ENCODE data around the gene NLGN1.
"Not testable (repeated sequence)": the region's sequence is repeated elsewhere in the genome, so short reads cannot be mapped to it uniquely, and the experiment has no call there.

The NLGN1 gene

DNA sequence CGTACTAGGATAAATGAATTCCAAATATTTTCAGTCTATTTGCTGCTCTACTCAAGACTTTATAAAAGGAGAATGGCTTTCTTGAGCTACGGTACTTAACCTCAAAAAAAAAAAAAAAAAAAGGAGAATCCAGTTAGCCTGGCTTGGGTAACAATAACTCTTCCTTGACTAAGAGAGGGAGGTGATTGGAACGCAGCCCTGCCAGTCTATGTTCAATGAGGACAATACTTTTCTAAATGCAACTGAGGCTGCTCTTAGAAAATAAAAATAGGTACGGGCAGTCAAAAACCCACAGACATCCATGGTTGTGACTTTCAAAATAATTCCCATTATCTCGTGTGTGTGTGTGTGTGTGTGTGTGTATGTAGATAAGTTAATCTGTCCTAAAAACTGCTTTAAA is 799.9 kb downstream of the NLGN1 start:
- DNase-seq, result no peak

DNA sequence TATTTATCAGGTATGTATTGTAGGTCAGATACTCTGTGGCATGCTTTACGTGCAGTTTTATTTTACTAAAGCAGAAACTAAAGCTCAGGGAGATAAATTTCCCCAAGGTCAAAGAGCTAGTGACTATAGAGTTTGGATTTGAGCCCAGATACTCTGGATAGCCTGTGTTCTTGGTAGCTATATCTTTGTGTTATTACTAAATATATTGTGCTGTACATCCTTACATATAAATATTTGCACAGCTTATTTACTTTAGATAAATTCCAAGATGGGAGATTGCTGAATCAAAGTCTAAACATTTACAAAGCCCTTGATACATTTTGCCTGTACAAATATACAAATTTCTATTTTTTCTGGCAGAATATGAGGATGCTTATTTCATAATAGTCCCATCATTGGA is 800.7 kb downstream of the NLGN1 start:
- no peak for DNase-seq

DNA sequence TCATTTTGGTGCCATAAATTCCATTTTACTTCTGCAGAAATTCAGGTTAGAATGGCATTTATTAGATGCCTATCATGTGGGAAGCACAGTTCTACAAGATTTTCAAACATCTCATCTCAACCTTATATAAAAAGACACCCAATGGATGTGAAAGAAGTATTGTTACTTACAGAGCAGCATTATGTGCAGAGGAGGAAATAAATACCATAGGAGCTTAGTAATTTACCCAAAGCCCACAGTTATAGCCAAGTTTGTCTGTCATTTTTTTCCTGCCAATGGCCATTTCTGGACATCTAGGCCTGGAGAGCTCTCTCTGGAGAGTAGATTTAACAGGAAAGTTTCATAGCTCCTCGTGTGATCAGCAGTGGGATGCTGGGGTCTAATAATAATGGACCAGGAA is 802.2 kb downstream of the NLGN1 start:
- no peak for DNase-seq

DNA sequence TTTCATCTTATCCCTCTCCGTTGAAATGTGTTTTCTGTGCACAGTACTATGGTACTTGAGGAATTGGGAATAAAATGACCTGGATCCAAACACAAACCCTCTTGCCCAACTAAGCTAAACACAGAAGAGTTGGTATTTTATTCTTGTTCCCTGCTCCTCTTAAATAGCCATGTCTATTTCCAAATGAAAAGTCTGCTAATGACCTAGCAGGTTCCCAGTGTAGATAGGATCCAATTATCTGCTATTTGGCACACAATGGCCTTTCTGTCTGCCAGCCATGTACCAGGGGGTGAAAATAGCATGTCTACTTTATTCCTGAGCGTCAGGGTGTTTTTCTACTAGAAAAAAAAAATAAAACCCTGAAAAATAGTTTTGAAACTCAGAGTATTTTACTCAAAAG is 804.6 kb downstream of the NLGN1 start:
- no peak for DNase-seq

DNA sequence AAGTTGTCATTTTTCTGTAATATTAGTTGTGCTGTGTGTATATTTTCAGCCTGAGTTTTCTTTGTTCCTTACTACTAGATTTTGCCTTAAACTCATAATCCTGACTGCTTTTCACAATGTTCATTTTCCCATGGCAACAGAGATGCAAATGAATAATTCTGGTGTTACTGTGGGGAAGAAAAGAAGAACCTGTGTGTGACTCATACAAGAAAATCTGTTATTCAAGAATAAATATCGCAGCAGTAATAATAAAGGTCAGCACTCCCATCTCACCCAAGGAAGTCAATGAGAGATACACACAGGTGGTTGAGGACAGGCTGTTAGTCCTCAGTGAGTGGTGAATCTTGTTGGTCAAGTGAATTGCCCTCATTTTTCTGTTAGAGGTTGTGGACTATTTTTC is 805.0 kb downstream of the NLGN1 start:
- DNase-seq, result no peak

DNA sequence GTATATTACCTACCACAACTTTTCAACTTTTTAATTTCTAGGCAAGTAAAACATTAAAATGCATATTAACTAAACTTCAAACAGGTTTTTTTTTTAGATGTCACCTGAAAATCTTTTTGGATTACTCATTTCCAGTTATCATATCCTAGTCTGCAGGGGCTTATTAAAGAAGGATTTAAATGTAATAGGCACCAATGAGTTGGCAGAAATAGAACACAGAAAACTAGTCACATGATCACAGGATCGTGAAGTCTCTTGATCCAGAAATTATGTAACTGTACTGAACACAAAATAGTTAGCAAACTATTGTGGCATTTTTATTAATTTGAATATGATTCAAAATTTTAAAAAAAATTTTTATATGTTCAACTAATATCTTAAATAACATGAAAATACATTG is 807.2 kb downstream of the NLGN1 start:
- no peak for DNase-seq

DNA sequence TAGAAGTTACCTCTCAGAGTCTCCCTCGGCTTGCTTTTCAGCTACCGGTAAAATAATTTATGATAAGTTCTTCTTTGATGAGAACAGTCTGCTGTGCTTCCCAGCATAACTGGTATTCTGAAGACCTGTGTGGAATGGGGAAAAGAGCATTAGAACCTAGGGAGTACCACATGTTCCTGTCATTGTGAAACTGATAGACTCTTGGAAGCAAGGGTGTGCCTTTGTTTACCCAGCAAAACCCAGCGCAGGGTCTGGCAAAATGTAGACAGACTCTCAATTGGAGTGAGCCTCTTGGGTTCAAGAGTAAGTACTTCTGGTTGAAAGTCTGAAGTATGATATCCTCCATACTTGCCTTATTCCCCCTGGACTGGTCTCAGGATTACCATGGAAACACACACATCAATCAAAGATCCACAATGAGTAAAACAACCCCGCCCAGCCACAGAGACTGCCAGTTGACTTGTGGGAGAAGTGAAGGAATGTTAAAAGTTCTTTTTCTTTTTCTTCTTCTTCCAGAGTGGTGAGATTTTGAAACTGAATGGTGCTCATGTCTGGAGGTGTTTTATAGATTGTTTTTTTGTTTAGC is 809.2 kb downstream of the NLGN1 start:
- no peak for DNase-seq

DNA sequence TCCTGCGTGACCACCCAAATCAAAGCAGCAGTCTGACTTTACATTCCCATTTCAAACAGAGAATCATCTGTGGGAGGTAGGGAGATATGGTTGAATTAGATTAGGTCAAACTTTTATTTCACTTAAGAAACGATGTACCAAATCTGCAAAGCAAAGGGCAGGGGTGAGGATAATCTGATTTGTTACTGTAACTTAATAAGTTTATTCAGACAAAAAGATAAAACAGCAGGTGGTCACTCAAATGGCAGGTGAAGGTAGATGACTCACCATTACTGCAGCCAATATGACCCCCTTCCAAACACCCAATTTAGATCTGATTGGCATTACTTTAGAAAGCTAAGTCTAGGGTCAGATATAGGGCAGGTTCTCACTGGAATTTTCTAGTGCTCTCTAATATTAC is 810.6 kb downstream of the NLGN1 start:
- no peak for DNase-seq

DNA sequence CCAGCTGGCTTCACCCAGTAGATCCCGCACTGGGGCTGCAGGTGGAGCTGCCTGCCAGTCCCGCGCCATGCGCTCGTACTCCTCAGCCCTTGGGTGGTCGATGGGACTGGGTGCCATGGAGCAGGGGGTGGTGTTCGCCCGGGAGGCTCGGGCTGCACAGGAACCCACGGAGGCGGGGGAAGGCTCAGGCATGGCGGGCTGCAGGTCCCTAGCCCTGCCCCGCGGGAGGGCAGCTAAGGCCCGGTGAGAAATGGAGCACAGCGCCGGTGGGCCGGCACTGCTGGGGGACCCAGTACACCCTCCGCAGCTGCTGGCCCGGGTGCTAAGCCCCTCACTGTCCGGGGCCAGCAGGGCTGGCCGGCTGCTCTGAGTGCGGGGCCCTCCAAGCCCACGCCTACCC is 814.4 kb downstream of the NLGN1 start:
- not testable (repeated sequence) for DNase-seq

DNA sequence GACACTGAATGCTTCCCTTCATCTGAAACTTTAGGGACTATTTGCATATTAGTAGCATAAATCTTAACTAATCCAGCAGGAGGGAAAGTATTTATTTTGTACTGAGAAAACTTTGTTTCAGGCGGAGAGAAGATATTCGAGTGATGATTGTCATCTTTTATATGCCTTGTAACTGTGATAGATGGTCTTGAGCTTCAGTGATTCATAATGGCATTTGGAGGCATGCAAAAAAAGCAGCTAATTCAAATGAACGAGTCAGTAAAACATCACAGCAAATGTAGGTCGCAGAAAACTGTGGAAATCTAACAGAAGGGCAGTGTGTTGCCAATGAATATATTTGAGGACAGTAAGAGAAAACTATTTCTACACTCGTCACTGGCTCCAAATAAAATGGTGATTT is 817.9 kb downstream of the NLGN1 start:
- no peak for DNase-seq

DNA sequence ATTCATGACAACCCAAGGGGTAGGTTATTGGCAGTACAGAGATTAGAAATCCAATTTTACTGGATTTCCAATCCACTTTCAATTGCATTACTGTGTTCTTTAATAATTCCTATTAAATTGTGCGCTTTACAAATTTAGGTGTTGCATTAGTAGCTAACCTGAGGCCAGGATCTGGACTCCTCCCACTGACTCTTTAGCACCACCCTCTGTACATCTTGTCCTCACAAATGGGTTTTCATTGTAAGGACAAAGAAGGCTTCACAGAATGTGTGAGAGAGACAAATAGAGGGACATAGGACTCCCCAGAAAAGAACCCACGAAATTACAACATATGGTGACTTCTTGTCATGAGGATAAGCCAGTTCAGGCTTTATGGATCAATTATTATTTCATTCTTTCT is 818.5 kb downstream of the NLGN1 start:
- DNase-seq, result no peak

DNA sequence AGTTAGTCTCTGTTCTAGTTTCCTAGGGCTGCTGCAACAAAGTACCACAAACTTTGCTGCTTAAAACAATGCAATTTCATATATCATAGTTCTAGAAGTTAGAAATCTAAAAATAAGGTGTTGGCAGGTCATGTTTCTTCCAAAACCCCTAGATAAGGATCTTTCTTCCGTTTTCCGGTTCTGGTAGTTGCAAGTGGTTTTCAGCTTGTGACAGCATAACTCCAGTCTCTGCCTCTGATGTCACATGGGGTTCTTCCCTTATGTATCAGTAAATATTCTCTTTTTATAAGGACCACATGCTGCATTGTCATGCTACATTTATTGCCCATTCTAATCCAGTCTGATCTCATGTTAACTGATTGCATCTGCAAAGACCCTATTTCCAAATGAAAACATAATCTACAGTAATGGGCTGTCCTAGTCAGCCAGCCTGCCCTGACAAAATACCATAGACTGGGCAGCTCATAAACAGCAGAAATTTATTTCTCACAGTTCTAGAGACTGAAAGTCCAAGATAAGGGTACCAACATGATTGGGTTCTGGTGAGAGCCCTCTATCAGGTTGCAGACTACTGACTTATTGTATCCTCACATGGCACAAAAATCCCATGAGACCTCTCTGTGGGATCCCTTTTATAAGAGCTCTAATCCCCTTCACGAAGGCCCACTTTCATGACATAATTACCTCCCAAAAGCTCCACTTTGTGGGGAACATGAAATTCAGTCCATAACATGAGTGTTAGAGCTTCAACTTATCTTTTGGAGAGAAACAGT is 819.6 kb downstream of the NLGN1 start:
- DNase-seq, result no peak

DNA sequence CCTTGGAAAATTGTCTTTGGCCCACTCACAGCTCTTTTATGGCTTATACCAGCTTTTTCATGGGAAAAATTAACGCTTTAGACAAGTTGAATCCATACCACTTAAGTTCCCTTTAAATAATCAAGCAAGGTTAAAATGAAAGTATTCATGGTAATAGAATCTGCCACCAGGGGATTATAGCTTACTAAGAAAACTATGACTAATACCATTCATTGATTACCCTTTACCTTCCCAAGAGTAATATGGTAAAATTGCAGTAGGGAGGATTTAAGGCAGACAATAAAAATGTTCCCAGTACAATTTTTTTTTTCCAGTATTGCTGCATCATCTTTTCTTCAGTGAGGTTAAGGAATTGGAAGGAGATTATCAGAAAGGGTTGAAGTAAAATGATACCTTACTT is 820.5 kb downstream of the NLGN1 start:
- no peak for DNase-seq

DNA sequence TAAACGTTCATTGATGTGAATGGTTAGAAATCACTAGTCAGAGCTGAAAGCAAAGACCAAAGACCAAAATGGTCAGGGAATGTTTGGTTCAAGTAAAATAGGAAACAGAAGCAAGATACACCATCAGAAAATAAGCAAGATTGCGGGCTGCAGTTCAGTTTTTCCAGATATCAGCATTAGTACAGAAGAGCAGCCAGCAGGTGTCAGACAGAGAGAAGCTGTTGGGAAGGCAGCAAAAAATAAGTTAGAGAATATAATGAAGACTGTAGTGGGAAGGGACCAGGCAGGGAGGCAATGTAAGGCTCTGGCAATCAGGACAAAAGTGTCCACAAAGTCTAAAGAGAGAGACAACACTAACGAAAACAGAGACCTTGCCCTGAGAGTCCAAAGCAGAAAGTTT is 822.2 kb downstream of the NLGN1 start:
- no peak for DNase-seq

DNA sequence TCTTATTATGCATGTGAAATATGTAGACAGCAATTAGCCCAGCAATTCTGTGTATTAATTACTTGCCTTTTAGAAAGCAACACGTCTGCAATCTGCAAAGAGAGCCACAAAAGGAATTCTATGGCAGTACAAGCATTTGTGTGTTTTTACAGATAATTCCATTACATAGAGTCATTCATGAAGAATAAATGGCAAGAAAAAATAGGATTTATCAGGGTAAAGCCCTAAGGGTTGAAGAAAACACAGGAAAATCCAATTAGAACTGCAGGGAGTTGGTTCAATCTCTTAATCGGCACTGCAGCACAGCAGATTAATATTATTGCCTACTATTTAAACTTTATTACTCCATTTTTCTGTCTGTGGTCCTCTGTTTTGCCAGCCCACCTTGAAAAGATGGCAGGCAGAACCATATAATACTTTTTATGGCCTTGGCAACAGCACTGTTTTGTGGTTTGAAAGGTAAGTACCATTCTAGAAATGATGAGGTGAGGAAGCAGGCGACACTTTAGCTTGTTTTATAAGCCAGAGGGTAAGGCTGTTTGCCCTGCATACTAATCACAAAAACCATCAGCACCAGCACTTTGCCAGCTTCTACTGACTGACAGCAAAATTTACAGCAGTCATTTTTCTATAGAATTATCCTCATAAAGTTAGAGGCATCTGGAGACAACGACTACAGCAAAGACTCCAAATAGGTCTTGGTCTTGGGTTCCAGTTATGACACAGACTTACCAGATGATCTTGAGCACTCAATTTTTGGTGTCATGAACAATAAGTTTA is 823.4 kb downstream of the NLGN1 start:
- DNase-seq, result no peak

DNA sequence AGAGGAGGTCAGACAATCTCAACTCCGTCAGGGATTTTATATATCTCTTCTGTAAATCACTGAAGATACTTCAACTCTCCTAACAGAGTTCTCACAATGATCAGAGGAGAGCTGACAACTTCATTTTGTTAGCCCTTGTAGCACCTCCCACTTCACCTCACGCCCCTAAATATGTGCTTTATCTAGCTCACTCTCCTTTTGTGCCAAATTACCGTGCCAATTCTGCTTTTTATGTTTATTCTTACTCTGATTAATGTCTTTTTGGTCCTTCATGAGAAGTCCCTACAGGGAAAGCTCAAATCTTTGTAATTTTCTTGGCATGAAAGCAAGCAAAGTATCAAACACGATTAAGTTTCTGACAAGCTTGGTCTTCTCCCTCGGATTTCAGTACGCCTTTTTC is 825.5 kb downstream of the NLGN1 start:
- no peak for DNase-seq

DNA sequence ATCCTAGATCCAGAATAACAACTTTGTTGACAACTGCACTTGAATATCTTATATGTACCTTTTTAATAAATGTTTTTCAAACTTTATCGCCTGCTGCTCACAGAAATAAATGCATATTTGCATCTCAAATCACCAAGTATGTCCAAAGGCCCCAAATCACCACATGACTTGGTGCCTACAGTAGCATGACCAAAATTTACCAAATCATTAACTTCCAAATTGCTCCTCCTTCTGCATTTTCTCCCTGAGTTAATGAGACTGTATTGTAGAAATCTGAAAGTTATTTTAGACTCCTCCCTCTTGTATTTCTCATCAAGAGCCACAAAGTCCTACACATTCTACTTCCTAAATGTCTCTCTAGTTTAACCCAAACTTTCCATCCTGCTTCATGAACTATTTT is 826.1 kb downstream of the NLGN1 start:
- no peak for DNase-seq

DNA sequence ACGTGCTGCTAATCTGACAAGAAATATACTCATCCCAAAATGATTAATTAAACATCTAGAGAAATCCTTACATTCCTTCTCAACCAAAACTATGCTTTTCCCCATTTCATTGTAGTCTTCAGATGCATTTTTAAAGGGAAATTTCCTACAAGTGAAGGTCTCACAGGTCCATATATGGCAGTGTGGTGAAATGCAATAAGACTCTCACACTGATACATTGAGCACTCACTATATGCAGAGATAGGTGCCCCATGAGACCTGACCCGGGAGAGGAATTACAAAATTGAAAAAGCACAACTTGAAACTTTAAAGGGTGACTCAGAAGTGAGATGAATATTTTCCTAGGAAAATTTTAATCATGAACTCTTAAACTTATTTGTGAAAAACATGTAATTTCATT is 832.4 kb downstream of the NLGN1 start:
- DNase-seq, result no peak

DNA sequence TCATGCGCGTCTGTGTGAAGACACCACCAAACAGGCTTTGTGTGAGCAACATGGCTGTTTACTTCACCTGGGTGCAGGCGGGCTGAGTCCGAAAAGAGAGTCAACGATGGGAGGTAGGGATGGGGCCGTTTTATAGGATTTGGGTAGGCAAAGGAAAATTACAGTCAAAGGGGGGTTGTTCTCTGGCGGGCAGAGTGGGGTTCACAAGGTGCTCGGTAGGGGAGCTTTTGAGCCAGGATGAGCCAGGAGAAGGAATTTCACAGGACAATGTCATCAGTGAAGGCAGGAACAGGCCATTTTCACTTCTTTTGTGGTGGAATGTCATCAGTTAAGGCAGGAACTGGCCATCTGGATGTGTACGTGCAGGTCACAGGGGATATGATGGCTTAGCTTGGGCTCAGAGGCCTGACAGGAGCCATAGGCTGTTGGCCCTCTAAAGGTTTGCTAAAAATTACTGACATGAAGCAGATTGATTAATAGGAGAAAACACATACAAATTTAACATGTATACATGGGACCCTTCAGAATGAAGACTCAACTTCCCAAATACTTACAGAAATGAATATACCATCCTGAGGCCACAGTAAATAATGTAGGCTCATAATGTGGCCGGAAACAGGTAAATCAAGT is 834.6 kb downstream of the NLGN1 start:
- DNase-seq, result not testable (repeated sequence)

DNA sequence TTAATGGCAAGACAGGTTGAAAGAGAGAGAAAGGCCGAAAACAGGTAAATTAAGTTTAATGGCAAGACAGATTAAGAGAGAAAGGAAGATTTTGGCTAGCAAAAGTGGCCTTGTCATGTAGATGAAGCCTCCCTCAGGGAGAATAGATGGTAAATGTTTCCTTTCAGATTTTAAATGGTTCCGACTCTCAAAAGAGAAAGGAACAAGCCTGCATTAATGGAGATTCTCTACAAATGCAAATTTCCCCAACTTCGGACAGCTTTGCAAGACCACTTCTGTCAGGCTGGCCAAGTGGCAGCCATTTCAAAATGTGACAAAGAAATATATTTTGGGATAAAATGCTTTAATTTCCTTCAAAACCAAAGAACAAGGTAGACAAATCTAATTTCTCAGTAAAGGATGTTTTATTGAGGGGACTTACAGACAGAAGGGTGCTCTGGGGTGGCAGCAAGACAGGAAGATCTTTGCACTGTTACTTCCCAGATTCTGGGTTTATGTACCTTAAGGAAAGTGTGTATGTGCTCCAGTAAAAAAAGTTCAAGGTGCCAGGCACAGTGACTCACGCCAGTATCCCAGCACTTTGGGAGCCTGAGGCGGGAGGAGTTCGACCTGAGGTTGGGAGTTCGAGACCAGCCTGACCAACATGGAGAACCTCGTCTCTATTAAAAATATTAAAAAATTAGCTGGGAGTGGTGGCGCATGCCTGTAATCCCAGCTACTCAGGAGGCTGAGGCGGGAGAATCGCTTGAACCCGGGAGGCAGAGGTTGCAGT is 835.3 kb downstream of the NLGN1 start:
- no peak for DNase-seq

DNA sequence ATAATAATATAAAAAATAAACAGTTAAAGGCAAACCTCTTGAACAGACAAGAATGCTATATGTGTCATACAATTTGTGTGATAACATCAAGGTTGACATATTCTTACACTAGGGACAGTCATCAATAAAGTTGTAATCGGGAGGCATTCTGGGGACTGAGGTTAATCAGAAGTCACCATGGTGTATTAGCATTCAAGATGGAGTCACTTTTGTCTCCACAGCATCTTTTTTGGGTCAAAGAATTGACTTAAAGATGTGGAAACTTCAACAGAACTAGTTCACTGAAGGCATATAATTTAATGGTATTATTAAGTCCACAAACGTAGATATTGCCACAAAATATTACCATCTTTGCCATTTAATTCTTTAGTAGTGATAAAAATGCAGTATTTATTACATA is 836.0 kb downstream of the NLGN1 start:
- no peak for DNase-seq

DNA sequence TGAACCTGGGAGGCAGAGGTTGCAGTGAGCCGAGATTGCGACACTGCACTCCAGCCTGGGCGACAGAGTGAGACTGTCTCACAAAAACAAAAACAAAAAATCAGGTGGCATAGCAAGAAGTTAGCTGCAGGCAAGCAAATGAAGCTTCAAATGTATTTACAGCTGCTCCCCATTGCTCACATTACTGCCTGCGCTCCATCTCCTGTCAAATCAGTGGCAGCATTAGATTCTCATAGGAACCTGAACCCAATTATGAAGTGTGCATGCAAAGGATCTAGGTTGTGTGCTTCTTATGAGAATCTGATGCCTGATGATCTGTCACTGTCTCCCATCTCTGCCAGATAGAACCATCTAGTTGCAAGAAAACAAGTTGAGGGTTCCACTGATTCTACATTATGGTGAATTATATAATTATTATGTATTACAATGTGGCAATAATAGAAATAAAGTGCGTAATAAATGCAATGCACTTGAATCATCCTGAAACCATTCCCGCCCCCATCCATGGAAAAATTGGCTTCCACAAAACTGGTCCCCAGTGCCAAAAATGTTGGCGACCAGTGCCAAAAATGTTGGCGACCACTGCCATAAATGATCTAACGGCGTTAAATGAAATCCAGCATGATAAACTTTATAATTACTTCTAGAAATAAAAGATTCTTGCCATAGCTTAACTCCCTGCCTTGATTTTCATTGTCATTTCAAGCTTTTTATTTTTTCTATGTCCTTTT is 844.9 kb downstream of the NLGN1 start:
- no peak for DNase-seq
